ENCODE results near the gene CLDN2. TPM values are rescaled to one million over a fixed set of nuclear protein-coding genes. Genes with fewer than 3 reads are reported as not detected.

Gene CLDN2
- total and polyA plus RNA-seq, 4 donors, result 0.40 to 5.6 (median 0.71) TPM; not detected in 1

DNA sequence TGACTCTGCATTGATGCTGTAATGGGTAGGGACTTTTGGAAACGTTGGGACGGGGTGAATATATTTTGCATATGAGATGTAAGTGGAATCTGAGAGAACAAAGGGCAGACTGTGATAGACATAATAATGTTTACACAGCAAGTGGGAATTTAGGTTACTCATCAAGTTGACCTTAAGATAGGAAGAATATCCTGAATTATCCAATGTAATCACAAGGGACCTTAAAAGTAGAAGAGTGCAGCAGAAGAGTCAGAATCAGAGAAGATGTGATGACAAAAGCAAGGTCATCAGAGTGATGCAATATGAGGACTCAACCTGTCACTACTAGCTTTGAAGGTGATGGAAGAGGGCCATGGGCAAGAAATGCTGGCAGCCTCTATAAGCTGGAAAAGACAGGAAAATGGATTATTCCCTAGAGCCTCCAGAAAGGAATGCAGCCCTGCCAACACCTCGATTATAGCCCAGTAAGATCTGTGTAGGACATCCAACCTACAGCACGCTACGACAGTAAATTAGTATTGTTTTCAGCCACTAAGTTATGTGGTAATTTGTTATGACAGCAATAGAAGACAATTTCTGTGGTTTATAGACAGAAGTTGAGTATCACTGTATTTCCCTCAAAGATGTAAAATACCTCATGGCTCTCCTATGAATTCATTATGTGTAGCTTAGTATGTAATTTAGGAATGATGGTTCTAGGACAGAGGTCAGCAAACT is 53.4 kb downstream of the CLDN2 start:
- no CpG with 5 or more reads among the region's 5 CpGs for WGBS (ENCODE audit: insufficient coverage)
- no peaks in the 10 kb centered on the region for H3K27me3 ChIP-seq (ENCODE audit: control insufficient read depth, insufficient read depth, low read length)
- no peaks in the 10 kb centered on the region for H3K36me3 ChIP-seq (ENCODE audit: control insufficient read depth, insufficient read depth, low read length)
- no peaks in the 10 kb centered on the region for H3K9me3 ChIP-seq (ENCODE audit: control insufficient read depth, insufficient read depth, low read length)
- H3K27ac ChIP-seq (ENCODE audit: low read depth, low read length), result no peak overlapping the region
- no peaks in the 10 kb centered on the region for H3K4me1 ChIP-seq (ENCODE audit: control insufficient read depth, insufficient read depth, low read length)
- no peak overlapping the region for H3K4me3 ChIP-seq (ENCODE audit: low read depth, low read length)
- no peak for DNase-seq (ENCODE audit: low read depth in 4 of 6, low spot score in 6 of 6)

DNA sequence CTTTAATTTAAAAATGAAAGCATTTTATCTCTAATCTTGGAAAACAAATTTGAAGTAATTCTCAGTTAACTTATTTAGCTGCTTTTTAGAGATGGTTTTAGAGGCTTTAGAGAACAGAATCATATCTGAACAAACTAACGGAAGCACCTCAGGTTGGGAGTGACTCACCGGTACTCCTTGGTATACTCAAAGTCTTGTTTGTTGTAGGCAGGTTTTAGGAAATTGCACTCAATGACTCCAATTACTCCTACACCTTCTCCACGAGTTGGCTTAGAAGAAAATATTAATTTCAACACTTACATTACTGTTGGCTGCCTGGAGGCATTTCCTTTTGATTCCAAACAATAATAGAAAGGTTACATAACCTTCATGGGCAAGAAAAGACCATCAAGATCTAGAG is 56.2 kb downstream of the CLDN2 start:
- no CpG with 5 or more reads among the region's 3 CpGs for WGBS (ENCODE audit: insufficient coverage)
- peaks cover 2% of the 10 kb centered on the region for H3K27me3 ChIP-seq (ENCODE audit: control insufficient read depth, insufficient read depth, low read length)
- no peaks in the 10 kb centered on the region for H3K36me3 ChIP-seq (ENCODE audit: control insufficient read depth, insufficient read depth, low read length)

More for the DNA sequence above, 56.2 kb downstream of the CLDN2 start:
- no peak overlapping the region for H3K27ac ChIP-seq (ENCODE audit: low read depth, low read length)
- no peaks in the 10 kb centered on the region for H3K9me3 ChIP-seq (ENCODE audit: control insufficient read depth, insufficient read depth, low read length)
- DNase-seq (ENCODE audit: low read depth in 4 of 6, low spot score in 6 of 6), result no peak
- no peak overlapping the region for H3K4me3 ChIP-seq (ENCODE audit: low read depth, low read length)
- H3K4me1 ChIP-seq (ENCODE audit: control insufficient read depth, insufficient read depth, low read length), result no peaks in the 10 kb centered on the region

Other genes with a start within 250 kb of the CLDN2 start
- 10 to 100 TPM in 1 of 2 donors, 1 to 10 TPM in 1; 1.2 to 11.3 TPM for gene RNF128, start 193.7 kb upstream of the CLDN2 start, total RNA-seq
- gene RNF128, start 193.7 kb upstream of the CLDN2 start, polyA plus RNA-seq (ENCODE audit: insufficient read length in 2 of 2), result 1 to 10 TPM; 5.7 to 7.6 TPM
- gene TBC1D8B, start 117.7 kb upstream of the CLDN2 start, total RNA-seq, result 1 to 10 TPM; 4.5 to 9.0 TPM
- gene TBC1D8B, start 117.7 kb upstream of the CLDN2 start, polyA plus RNA-seq (ENCODE audit: insufficient read length in 2 of 2), result 1 to 10 TPM; 1.0 to 1.2 TPM
- gene RIPPLY1, start 17.1 kb upstream of the CLDN2 start, total RNA-seq, result under 1 TPM in 1 of 2 donors, not detected in 1; 0.28 TPM
- under 1 TPM in 1 of 2 donors, not detected in 1; 0.18 TPM for gene RIPPLY1, start 17.1 kb upstream of the CLDN2 start, polyA plus RNA-seq (ENCODE audit: insufficient read length in 2 of 2)
- gene MORC4, start 79.8 kb downstream of the CLDN2 start, total RNA-seq, result 10 to 100 TPM; 20.7 to 26.4 TPM
- gene MORC4, start 79.8 kb downstream of the CLDN2 start, polyA plus RNA-seq (ENCODE audit: insufficient read length in 2 of 2), result 10 to 100 TPM; 12.8 to 15.1 TPM
- 10 to 100 TPM; 20.7 to 21.3 TPM for gene RBM41, start 198.4 kb downstream of the CLDN2 start, total RNA-seq
- gene RBM41, start 198.4 kb downstream of the CLDN2 start, polyA plus RNA-seq (ENCODE audit: insufficient read length in 2 of 2), result 10 to 100 TPM; 10.6 to 13.3 TPM